HG03135 (cell line): ENCODE data around the gene ZNF524.
"Not testable (repeated sequence)": the region's sequence is repeated elsewhere in the genome, so short reads cannot be mapped to it uniquely, and the experiment has no call there.

Experiments used
- ATAC-seq: cut with Tn5 transposase; IDR thresholded peaks from one replicate; pipeline ENCODE4 v1.9.1; 2021; ENCODE audit warnings: mild to moderate bottlenecking, moderate library complexity; ENCODE audit not compliant: unreplicated experiment

Gene ZNF524

GRCh38 chr19:55581145-55581822, 18.8 kb upstream of the ZNF524 start:
- no peak for ATAC-seq

GRCh38 chr19:55581823-55582223, 18.3 kb upstream of the ZNF524 start:
- no peak for ATAC-seq

- ATAC-seq = not testable (repeated sequence)
Observed at GRCh38 chr19:55582284-55582683, 17.8 kb upstream of the ZNF524 start.

- not testable (repeated sequence) for ATAC-seq
Observed at GRCh38 chr19:55583897-55584296, 16.2 kb upstream of the ZNF524 start.

GRCh38 chr19:55584871-55585270, 15.2 kb upstream of the ZNF524 start:
- no peak for ATAC-seq

GRCh38 chr19:55585658-55586339, 14.3 kb upstream of the ZNF524 start:
- no peak for ATAC-seq

GRCh38 chr19:55586976-55587668, 13.0 kb upstream of the ZNF524 start:
- ATAC-seq = peak; percentile 85

- no peak for ATAC-seq
Observed at GRCh38 chr19:55588738-55589137, 11.3 kb upstream of the ZNF524 start.

- ATAC-seq = no peak
Observed at GRCh38 chr19:55590109-55590508, 10.0 kb upstream of the ZNF524 start.

GRCh38 chr19:55590617-55591016, 9.5 kb upstream of the ZNF524 start:
- no peak for ATAC-seq

- no peak for ATAC-seq
Observed at GRCh38 chr19:55591555-55591954, 8.5 kb upstream of the ZNF524 start.

- no peak for ATAC-seq
Observed at GRCh38 chr19:55592391-55593090, 7.5 kb upstream of the ZNF524 start.

- ATAC-seq = no peak
Observed at GRCh38 chr19:55593096-55593772, 6.9 kb upstream of the ZNF524 start.

- no peak for ATAC-seq
Observed at GRCh38 chr19:55594996-55595545, 5.0 kb upstream of the ZNF524 start.

- ATAC-seq = no peak
Observed at GRCh38 chr19:55596304-55596703, 3.8 kb upstream of the ZNF524 start.

- no peak for ATAC-seq
Observed at GRCh38 chr19:55597501-55597921, 2.6 kb upstream of the ZNF524 start.

GRCh38 chr19:55598034-55598433, 2.1 kb upstream of the ZNF524 start:
- ATAC-seq = no peak

- peak; percentile 45 for ATAC-seq
Observed at GRCh38 chr19:55598719-55599467, 1.2 kb upstream of the ZNF524 start.

- ATAC-seq = peak; percentile 53
Observed at GRCh38 chr19:55599468-55599841, 633 bp upstream of the ZNF524 start, which contains the start of gene FIZ1. FIZ1 (minus strand) TSS chr19:55599517; CDS start chr19:55597865, 1,652 bp downstream.

- no peak for ATAC-seq
Observed at GRCh38 chr19:55600662-55601028, 557 bp downstream of the ZNF524 start.
